ENCODE measurements around the gene ARHGAP40.

- TF ChIP-seq CTCF (IDR thresholded peaks at IDR 0.05): no peak
- no peak for TF ChIP-seq POLR2A (IDR thresholded peaks at IDR 0.05)
Measured at GRCh38 chr20:38591474-38592410, 9.9 kb upstream of the ARHGAP40 start.

All from tibial nerve (tissue), 3 donors.